ENCODE results near the gene RPL31.

The RPL31 gene

GRCh38 chr2:100987536-100987935 lies 14.6 kb upstream of the RPL31 start:
- TF ChIP-seq CTCF (IDR thresholded peaks at IDR 0.05): no peak
- DNase-seq (ENCODE audit: low spot score): no peak
- H3K4me3 ChIP-seq: no peak overlapping the region
- H3K27ac ChIP-seq: no peak overlapping the region

DNA sequence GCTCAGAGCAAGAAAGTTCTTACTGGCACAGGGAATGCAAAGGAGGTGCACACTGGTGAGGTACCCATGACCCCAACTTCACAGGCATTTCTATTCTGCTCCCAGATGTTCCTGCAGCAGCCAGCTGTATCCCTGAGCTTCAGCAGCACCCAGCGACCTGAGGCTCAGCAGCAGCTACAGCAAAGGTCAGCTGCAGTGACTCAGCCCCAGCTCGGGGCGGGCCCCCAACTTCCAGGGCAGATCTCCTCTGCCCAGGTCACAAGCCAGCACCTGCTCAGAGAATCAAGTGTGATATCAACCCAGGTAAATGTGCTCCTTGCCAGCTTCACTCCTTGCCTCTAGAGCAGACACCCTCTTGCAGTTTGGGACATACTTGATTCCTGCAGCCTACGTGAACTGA lies 14.1 kb upstream of the RPL31 start:
- H3K27ac ChIP-seq: no peak overlapping the region
- no peak for DNase-seq (ENCODE audit: low spot score)
- TF ChIP-seq CTCF (IDR thresholded peaks at IDR 0.05): no peak
- H3K4me3 ChIP-seq: no peak overlapping the region

- no peak overlapping the region for H3K4me3 ChIP-seq
- TF ChIP-seq CTCF (IDR thresholded peaks at IDR 0.05): no peak
- DNase-seq (ENCODE audit: low spot score): no peak
- H3K27ac ChIP-seq: no peak overlapping the region
These were observed 13.3 kb upstream of the RPL31 start for GRCh38 chr2:100988630-100989417.

GRCh38 chr2:100989666-100990065 lies 12.4 kb upstream of the RPL31 start:
- Histone ChIP-seq H3K4me3 (no peak overlapping the region), H3K27ac (no peak overlapping the region)
- DNase-seq (ENCODE audit: low spot score): no peak
- no peak for TF ChIP-seq CTCF (IDR thresholded peaks at IDR 0.05)

GRCh38 chr2:100990166-100990565 lies 11.9 kb upstream of the RPL31 start:
- TF ChIP-seq CTCF (IDR thresholded peaks at IDR 0.05): no peak
- no peak overlapping the region for H3K4me3 ChIP-seq
- no peak overlapping the region for H3K27ac ChIP-seq
- DNase-seq (ENCODE audit: low spot score): no peak

DNA sequence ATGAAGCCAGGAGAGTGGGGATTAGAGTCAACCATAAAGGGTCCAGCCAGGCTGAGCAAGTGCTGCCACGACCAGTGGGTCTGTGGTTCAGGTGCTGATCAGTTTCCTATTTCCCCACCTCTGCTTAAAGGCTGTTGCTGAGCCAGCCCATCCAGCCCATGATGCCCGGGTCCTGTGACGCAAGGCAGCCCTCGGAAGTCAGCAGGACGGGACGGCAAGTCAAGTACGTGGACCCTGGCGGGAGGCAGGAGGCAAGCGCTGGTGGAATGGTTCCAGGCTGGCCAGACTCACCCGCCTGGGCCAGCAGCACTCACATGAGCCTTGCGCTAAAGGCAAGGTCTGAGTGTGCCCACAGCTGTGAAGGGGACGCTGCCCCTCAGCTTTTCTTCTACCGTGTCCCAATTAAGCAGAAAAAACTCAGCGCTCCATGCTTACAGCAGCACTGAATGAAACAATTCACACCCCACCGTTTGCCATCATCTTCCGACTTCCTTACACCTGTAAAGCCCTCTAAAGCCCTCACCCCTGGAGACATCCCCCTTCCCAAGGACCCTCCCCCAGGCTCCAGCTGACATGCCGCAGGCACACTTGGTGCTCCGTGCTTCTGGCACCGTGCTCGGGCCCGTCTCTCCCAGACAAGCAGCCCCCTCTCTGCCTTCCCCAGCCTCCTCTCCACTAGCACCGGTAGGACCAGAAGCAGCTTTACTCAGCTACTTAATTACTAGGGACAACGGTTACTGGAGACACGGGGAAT lies 11.3 kb upstream of the RPL31 start:
- no peak for TF ChIP-seq CTCF (IDR thresholded peaks at IDR 0.05)
- no peak overlapping the region for H3K4me3 ChIP-seq
- no peak overlapping the region for H3K27ac ChIP-seq
- DNase-seq (ENCODE audit: low spot score): no peak

- Histone ChIP-seq H3K4me3 (no peak overlapping the region), H3K27ac (no peak overlapping the region)
- no peak for TF ChIP-seq CTCF (IDR thresholded peaks at IDR 0.05)
- DNase-seq (ENCODE audit: low spot score): no peak
These were observed 10.7 kb upstream of the RPL31 start for GRCh38 chr2:100991404-100991773.
